Measurements from ENCODE around the gene NABP1. TPM values are rescaled to one million over a fixed set of nuclear protein-coding genes. Genes with fewer than 3 reads are reported as not detected.

NABP1 gene
- total RNA-seq, 1 experiment from 2014 or later, result 3.2 TPM

GRCh38 chr2:191653667-191654391 lies 24.1 kb upstream of the NABP1 start:
- Histone ChIP-seq H3K4me2 (ENCODE audit: insufficient read depth, insufficient read length, low read length) (no peak overlapping the region), H3K23me2 (ENCODE audit: insufficient read length, low read depth, low read length, poor library complexity, severe bottlenecking) (no peaks in the 10 kb centered on the region), H2BK120ac (ENCODE audit: low read depth, low read length, poor library complexity, severe bottlenecking) (no peak overlapping the region), H3K9me3 (ENCODE audit: control insufficient read depth, low read depth, low read length) (no peaks in the 10 kb centered on the region), H2BK15ac (ENCODE audit: low read depth, low read length) (no peak overlapping the region), H2AFZ (ENCODE audit: low read length) (no peak overlapping the region), H3K56ac (ENCODE audit: insufficient read length, low read depth, low read length) (no peak overlapping the region), H3K4ac (ENCODE audit: low read depth, low read length) (no peak overlapping the region), H4K8ac (replicated peaks; ENCODE audit: insufficient read length, low read depth, low read length) (no peak overlapping the region), H3K14ac (ENCODE audit: insufficient read depth, low read length) (no peak overlapping the region), H2BK12ac (ENCODE audit: insufficient read length, low read depth, low read length) (no peak overlapping the region), H3K9ac (ENCODE audit: extremely low read depth, insufficient read length, low read length) (no peak overlapping the region), H3K27me3 (ENCODE audit: insufficient read depth, low read length) (no peaks in the 10 kb centered on the region), H3K79me2 (ENCODE audit: insufficient read depth, low read length) (no peaks in the 10 kb centered on the region), H4K5ac (ENCODE audit: insufficient read length, low read depth, low read length) (no peak overlapping the region), H3K27ac (ENCODE audit: insufficient read length, low read depth, low read length) (no peak overlapping the region), H2BK5ac (ENCODE audit: insufficient read length, low read length) (no peak overlapping the region), H3K18ac (ENCODE audit: insufficient read length, low read depth, low read length) (no peak overlapping the region), H3K4me1 (ENCODE audit: insufficient read depth, low read length) (no peaks in the 10 kb centered on the region), H3K79me1 (ENCODE audit: insufficient read depth, low read depth, low read length, poor library complexity, severe bottlenecking) (no peaks in the 10 kb centered on the region), H4K20me1 (ENCODE audit: control insufficient read depth, insufficient read depth, insufficient read length) (no peaks in the 10 kb centered on the region), H3T11ph (ENCODE audit: low read length) (no peak overlapping the region), H4K91ac (ENCODE audit: insufficient read length, low read depth, low read length) (no peak overlapping the region), H2BK20ac (ENCODE audit: low read depth, low read length, poor library complexity, severe bottlenecking) (no peak overlapping the region), H3K23ac (ENCODE audit: insufficient read length, low read depth, low read length) (no peak overlapping the region), H2AK5ac (ENCODE audit: insufficient read length, low read length) (no peak overlapping the region)
- no peaks in the 10 kb centered on the region for H3K4me1 Mint-ChIP-seq
- no peak for DNase-seq
- TF ChIP-seq, protein P1, sequence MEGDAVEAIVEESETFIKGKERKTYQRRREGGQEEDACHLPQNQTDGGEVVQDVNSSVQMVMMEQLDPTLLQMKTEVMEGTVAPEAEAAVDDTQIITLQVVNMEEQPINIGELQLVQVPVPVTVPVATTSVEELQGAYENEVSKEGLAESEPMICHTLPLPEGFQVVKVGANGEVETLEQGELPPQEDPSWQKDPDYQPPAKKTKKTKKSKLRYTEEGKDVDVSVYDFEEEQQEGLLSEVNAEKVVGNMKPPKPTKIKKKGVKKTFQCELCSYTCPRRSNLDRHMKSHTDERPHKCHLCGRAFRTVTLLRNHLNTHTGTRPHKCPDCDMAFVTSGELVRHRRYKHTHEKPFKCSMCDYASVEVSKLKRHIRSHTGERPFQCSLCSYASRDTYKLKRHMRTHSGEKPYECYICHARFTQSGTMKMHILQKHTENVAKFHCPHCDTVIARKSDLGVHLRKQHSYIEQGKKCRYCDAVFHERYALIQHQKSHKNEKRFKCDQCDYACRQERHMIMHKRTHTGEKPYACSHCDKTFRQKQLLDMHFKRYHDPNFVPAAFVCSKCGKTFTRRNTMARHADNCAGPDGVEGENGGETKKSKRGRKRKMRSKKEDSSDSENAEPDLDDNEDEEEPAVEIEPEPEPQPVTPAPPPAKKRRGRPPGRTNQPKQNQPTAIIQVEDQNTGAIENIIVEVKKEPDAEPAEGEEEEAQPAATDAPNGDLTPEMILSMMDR (conservative IDR thresholded peaks at IDR 0.05), result no peak
- H3K36me3 Mint-ChIP-seq (ENCODE audit: insufficient read depth in 1 of 3, low read depth in 3 of 3), result no peaks in the 10 kb centered on the region
- H3K9me3 Mint-ChIP-seq, result peaks cover 0 to 10% of the 10 kb centered on the region in 2 experiments; a peak in 1 of 5 replicates
- no peak overlapping the region; a peak in 1 of 7 replicates for H3K27ac Mint-ChIP-seq
- WGBS (ENCODE audit: extremely low coverage, insufficient read length, low lambda C conversion rate), result no CpG with 5 or more reads among the region's 5 CpGs
- no peaks in the 10 kb centered on the region for H3K27me3 Mint-ChIP-seq (ENCODE audit: low read depth)
- H3K4me3 Mint-ChIP-seq, result no peak overlapping the region

Data from H9 (cell line).